ENCODE measurements around the gene HDX. TPM values are rescaled to one million over a fixed set of nuclear protein-coding genes. Genes with fewer than 3 reads are reported as not detected.
"Not testable (repeated sequence)": the region's sequence is repeated elsewhere in the genome, so short reads cannot be mapped to it uniquely, and the experiment has no call there.

The HDX gene
- total and polyA plus RNA-seq, 2 experiments from 2014 or later = 2.3 to 3.3 TPM

DNA sequence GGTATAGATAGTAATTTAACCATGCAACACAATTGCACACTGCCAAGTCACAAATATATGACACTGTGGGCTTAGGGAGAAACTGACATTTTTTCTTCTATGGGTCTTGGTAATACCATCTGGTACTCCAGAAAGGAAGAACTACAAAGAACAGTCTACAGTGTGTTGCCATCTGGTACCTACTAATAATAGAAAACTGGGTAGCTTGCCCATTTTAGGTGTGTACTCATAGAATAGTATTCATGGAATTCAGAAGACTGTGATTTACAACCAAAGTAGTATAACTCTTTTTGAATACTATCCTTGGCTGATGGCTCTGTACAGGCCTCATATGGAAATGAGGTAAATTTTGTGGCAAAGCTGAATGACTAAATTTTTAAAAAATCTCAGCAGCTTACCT is 181.6 kb downstream of the HDX start:
- H3K4me1 ChIP-seq (ENCODE audit: insufficient read depth) = peaks cover 5% of the 10 kb centered on the region; the same call in 1 of the 2 replicates
- H3K36me3 ChIP-seq (ENCODE audit: low read depth) = no peaks in the 10 kb centered on the region
- no peaks in the 10 kb centered on the region for H4K20me1 ChIP-seq (ENCODE audit: insufficient read depth)
- no peak overlapping the region for H2AFZ ChIP-seq
- no peak overlapping the region for H3K9ac ChIP-seq
- in situ Hi-C loops (cut with MboI) = no loop called here
- H3K9me2 ChIP-seq (ENCODE audit: insufficient read depth) = no peaks in the 10 kb centered on the region
- no peak overlapping the region for H3K4me3 ChIP-seq
- peak; percentile 19 for DNase-seq
- H3K27ac ChIP-seq = no peak overlapping the region
- H3K4me2 ChIP-seq (ENCODE audit: unreplicated experiment) = no peak overlapping the region
- H3K27me3 ChIP-seq (replicated peaks; ENCODE audit: insufficient read depth) = no peaks in the 10 kb centered on the region
- no peaks in the 10 kb centered on the region for H3K79me2 ChIP-seq (ENCODE audit: insufficient read depth)
- no peaks in the 10 kb centered on the region for H3F3A ChIP-seq (ENCODE audit: insufficient read depth)
- H3K9me3 ChIP-seq (ENCODE audit: low read depth) = no peaks in the 10 kb centered on the region
- no peak for TF ChIP-seq EZH2 (IDR thresholded peaks at IDR 0.05; ENCODE audit: insufficient read depth, poor library complexity, severe bottlenecking)
- no peak for TF ChIP-seq EZH2phosphoT487 (IDR thresholded peaks at IDR 0.05; ENCODE audit: insufficient read depth, low read depth)

DNA sequence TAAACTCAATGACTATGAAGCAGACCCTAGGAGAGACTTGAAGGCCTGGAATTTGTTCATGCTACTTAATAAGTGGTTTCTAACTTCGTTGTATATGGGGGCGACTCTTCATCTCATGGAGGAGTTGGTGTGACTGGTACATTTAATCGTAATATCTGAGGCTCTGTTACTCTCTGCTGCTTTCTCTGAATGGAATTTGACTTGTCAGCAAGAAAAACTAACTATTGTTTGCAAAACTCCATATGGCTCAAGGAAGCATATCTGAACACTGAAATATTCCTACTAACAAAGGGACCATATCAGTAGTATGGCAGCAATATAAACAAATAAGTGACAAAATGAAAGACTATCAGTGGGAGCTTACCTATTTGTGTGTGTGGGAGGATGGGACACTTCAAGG is 182.2 kb downstream of the HDX start:
- H4K20me1 ChIP-seq (ENCODE audit: insufficient read depth) = no peaks in the 10 kb centered on the region
- WGBS, 2 experiments (ENCODE audit: low coverage in 1 of 2, low lambda C conversion rate in 2 of 2, missing lambda C conversion rate in 2 of 2) = 91 to 94% methylated on average over 3 of the region's 3 CpGs
- no peaks in the 10 kb centered on the region for H3K27me3 ChIP-seq (replicated peaks; ENCODE audit: insufficient read depth)
- TF ChIP-seq EZH2 (IDR thresholded peaks at IDR 0.05; ENCODE audit: insufficient read depth, poor library complexity, severe bottlenecking) (no peak), EZH2phosphoT487 (IDR thresholded peaks at IDR 0.05; ENCODE audit: insufficient read depth, low read depth) (no peak)
- H3K4me3 ChIP-seq = no peak overlapping the region
- no peak overlapping the region for H3K27ac ChIP-seq
- no peak overlapping the region for H2AFZ ChIP-seq
- H3K9me2 ChIP-seq (ENCODE audit: insufficient read depth) = no peaks in the 10 kb centered on the region
- no peak overlapping the region for H3K4me2 ChIP-seq (ENCODE audit: unreplicated experiment)
- H3K36me3 ChIP-seq (ENCODE audit: low read depth) = no peaks in the 10 kb centered on the region
- in situ Hi-C loops (cut with MboI) = no loop called here
- no peaks in the 10 kb centered on the region for H3K9me3 ChIP-seq (ENCODE audit: low read depth)
- no peaks in the 10 kb centered on the region for H3K79me2 ChIP-seq (ENCODE audit: insufficient read depth)
- no peak for DNase-seq
- H3K9ac ChIP-seq = no peak overlapping the region
- peaks cover 5% of the 10 kb centered on the region; the same call in 1 of the 2 replicates for H3K4me1 ChIP-seq (ENCODE audit: insufficient read depth)
- H3F3A ChIP-seq (ENCODE audit: insufficient read depth) = no peaks in the 10 kb centered on the region

DNA sequence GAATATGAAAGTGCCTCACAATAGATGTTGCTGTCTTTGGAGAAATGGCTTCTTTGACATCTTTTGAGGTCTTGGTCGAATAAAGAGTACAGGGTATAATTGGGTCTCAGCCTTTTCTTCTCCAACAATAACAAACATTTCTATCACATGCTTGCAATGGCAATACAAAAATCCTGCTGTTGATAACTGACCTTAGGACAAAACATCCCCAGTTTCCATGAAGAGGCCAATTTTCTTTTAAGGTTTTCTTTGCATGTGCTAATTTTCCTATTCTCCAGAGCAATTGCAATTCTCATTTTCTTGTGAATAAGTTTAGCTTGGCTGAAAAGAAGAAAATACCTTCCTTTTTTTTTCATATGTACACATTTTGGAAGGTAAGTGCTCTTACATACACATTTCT is 183.6 kb downstream of the HDX start:
- no peak overlapping the region for H2AFZ ChIP-seq
- no peaks in the 10 kb centered on the region for H3K36me3 ChIP-seq (ENCODE audit: low read depth)
- no peaks in the 10 kb centered on the region for H3K79me2 ChIP-seq (ENCODE audit: insufficient read depth)
- no peaks in the 10 kb centered on the region for H3K27me3 ChIP-seq (replicated peaks; ENCODE audit: insufficient read depth)
- TF ChIP-seq EZH2 (IDR thresholded peaks at IDR 0.05; ENCODE audit: insufficient read depth, poor library complexity, severe bottlenecking) (no peak), EZH2phosphoT487 (IDR thresholded peaks at IDR 0.05; ENCODE audit: insufficient read depth, low read depth) (no peak)
- H3K9me2 ChIP-seq (ENCODE audit: insufficient read depth) = no peaks in the 10 kb centered on the region
- no peaks in the 10 kb centered on the region for H3F3A ChIP-seq (ENCODE audit: insufficient read depth)
- in situ Hi-C loops (cut with MboI) = no loop called here
- 9 to 42% methylated on average over 1 of the region's 1 CpG for WGBS, 2 experiments (ENCODE audit: low coverage in 1 of 2, low lambda C conversion rate in 2 of 2, missing lambda C conversion rate in 2 of 2)
- H3K9ac ChIP-seq = no peak overlapping the region
- no peak for DNase-seq
- no peak overlapping the region for H3K4me2 ChIP-seq (ENCODE audit: unreplicated experiment)
- H4K20me1 ChIP-seq (ENCODE audit: insufficient read depth) = no peaks in the 10 kb centered on the region
- H3K9me3 ChIP-seq (ENCODE audit: low read depth) = no peaks in the 10 kb centered on the region
- H3K4me3 ChIP-seq = no peak overlapping the region
- peaks cover 5% of the 10 kb centered on the region; the same call in 1 of the 2 replicates for H3K4me1 ChIP-seq (ENCODE audit: insufficient read depth)
- H3K27ac ChIP-seq = no peak overlapping the region

DNA sequence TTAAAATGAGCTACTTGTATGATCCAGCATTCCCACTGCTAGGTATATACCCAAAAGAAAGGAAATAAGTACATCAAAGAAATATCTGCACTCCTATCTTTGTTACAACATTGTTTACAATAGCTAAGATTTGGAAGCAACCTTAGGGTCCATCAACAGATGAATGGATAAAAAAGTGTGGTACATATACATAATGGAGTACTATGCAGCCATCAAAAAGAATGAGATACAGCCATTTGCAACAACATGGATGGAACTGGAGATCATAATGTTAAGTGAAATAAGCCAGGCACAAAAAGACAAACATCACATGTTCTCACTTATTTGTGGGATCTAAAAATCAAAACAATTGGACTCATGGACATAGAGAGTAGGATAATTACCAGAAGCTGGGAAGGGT is 186.3 kb downstream of the HDX start:
- H3K9me2 ChIP-seq (ENCODE audit: insufficient read depth); H3K27ac ChIP-seq; H3K4me1 ChIP-seq (ENCODE audit: insufficient read depth); H2AFZ ChIP-seq; DNase-seq; H3K4me2 ChIP-seq (ENCODE audit: unreplicated experiment); H3K27me3 ChIP-seq (replicated peaks; ENCODE audit: insufficient read depth); H4K20me1 ChIP-seq (ENCODE audit: insufficient read depth); H3K9me3 ChIP-seq (ENCODE audit: low read depth); H3K9ac ChIP-seq; H3K4me3 ChIP-seq; H3K36me3 ChIP-seq (ENCODE audit: low read depth); H3K79me2 ChIP-seq (ENCODE audit: insufficient read depth); H3F3A ChIP-seq (ENCODE audit: insufficient read depth); in situ Hi-C loops (cut with MboI): not testable (repeated sequence)

Small RNA genes lying within 50 kb of the gene (small RNA-seq; reads per million reads assigned to genes)
- gene AL450471.1 (ENCODE audit: low read depth, low replicate concordance) = not detected
